Central memory CD4-positive, alpha-beta T cell (primary cell): Measurements from ENCODE around the gene TREML2.

ENCODE experiments used
- DNase-seq: peaks from one replicate; pipeline ENCODE4 v3.0.0; 2022

Gene TREML2

DNA sequence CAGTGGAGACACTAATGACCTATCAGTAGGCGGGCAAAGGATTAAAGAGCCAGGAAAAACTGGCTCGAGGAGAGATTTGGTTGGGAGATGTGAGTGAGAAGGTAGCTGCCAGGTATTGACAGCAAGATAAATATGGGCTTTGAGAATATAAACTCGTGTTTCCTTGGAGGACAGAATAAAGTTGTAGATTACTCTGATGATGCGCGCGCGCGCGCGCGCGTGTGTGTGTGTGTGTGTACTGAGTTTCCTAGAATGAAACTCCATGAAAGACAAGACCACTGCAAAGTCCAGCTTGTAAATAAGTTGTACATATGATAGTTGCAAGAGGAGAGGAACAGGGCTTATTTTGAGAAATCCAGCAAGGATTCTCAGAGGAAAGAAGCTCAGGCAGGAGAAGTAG lies 24.8 kb downstream of the TREML2 start:
- no peak for DNase-seq

DNA sequence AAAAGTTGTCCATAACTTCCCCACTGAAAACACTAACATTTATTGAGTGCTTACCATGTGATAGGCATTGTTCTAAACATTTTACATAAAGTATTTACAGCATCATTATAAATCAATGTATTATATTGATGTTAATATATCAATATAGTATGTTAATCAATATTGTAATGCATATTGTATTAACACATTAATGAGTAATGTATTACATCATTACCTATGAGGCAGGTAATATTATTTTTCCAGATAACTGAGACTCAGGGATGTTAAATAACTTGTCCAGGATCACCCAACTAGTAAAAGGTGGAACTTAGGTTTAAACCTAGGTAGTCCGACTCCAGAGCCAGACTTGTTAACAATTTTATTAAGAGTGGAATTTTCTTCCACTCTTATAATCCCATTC lies 25.9 kb downstream of the TREML2 start:
- no peak for DNase-seq

DNA sequence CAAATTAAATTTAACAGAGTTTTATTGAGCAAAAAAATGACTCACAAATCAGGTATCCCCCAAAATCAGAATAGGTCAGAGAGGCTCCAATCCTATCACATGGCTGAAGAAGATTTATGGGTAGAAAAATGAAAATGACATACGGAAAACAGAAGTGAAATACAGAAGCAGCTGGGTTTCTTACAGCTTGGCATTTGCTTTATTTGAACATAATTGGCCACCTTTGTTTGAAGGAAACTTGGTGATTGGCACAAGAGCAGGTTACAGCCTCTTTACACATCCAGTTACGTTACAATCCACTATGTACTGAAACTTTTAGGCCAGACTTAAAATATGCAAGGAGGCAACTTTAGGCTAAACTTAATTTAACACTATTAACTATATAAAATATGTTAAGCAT lies 26.3 kb downstream of the TREML2 start:
- no peak for DNase-seq

DNA sequence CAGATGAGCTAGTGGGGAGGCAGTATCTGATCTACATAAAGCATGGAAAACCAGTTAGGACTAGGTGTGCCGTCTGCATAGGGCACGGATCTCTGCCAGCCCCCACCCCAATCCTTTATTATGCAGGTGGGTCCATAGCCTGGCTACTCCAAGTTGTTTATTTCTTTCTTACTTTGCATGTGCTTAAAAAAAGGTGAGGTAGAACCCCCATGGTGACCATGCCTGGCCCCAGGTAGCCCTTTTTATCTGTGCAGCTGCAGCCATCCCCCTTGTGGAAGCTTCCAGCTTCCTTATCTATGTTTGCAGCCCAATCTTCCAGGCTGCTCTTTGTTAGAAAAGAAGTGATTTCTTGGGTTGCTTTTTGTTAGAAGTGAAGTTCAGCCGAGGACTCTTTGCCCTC lies 29.0 kb downstream of the TREML2 start:
- no peak for DNase-seq

DNA sequence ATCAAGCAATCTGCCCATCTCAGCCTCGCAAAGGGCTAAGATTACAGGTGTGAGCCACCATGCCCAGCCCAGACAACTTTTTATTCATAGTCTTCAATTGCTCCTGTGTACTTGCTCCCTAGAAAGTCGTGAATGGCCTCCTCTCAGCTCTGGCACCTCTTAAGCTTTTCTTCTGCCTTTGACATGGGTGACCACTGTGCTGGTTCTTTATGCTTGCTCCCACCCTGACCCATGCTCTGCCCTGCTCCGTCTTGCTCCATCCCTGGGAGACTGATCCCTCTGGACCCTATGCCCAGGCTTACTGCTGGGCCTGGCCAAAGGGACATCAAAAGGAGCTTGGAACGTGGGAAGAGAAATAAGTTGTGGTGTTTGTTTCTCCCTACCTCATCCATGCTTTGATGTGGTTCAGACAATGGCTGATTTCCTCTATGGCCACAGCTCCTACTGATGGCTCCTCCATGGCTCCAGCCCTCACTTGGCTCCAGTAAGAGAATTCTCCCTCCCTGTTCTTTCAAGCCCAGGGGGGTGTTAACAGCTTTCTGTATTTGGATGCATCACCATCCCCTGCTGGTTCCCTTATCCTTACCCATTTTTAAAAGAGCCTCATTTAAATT lies 30.3 kb downstream of the TREML2 start:
- no peak for DNase-seq

DNA sequence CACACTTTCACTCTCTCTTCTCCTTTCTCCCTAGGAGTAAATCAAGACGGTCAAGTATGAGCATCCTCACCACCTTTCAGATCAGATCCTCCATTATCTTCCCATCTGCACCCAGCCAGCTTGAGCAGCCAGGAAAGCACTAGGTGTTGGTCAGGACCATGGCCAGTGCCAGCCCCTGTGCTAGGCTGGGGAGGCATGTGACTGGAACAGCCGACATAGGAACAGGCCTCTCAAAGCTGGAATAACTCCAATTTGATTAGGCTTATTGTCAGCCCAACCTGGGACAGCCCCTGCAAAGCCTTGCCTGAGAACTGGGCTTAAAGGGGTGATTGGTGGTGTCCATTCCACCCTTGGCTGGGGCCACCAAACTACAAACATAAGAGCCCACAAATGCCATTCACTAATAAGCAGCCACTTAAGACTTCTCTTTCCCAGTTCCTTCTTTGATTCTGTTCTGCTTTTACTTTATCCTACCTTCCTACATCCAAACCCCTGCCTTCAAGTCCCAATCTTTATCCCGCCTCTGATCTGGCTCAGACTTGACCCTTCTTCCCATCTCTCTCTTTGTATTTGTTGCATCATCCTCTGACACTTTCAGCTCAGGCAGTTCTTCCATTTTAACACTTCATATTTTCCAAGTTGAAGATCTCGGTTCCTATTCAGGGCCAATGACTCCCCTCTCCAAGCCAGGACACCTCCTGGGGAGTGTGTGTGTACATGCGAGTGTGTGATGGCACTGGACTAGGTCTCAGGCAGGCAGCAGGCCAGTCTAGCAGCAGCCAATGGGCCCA lies 33.6 kb downstream of the TREML2 start:
- no peak for DNase-seq

DNA sequence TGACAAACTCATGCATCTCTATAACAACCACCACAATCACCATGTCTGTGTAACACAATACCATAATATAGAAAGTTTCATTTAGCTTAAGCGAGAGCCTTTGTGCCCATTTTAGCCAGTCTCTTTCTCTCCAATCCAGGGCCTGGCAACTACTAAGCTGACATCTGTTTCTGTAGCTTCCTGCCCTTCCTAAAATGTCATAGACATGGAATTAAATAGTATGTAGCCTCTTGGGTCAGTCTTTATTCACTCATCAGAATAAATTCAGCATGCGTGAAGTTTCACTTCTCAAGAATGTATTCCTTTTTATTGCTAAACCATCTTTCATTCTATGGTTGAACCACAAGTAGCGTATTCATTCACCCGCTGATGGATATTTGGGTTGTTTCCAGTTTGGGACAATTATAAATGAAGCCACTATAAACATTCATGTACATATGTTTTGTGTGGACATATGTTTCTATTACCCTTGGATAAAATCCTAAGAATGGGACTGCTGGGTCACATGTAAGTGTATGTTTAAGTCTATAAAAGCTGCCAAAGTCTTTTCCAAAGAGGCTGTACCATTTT lies 36.3 kb downstream of the TREML2 start:
- DNase-seq = no peak

DNA sequence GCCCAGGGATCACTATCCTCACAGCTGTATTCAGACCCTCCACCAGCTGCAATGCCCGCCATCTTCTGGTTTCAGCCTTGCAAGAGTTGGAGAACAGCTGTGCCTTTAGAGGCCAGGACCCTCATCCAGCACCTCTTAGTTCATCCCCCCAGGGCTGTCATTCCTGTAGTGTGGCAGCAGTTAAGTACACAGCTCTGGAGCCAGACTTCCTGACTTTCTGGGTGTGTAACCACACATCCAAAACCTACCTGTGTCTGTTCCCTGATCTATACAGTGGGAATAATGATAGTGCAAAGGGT lies 37.6 kb downstream of the TREML2 start:
- DNase-seq = no peak

DNA sequence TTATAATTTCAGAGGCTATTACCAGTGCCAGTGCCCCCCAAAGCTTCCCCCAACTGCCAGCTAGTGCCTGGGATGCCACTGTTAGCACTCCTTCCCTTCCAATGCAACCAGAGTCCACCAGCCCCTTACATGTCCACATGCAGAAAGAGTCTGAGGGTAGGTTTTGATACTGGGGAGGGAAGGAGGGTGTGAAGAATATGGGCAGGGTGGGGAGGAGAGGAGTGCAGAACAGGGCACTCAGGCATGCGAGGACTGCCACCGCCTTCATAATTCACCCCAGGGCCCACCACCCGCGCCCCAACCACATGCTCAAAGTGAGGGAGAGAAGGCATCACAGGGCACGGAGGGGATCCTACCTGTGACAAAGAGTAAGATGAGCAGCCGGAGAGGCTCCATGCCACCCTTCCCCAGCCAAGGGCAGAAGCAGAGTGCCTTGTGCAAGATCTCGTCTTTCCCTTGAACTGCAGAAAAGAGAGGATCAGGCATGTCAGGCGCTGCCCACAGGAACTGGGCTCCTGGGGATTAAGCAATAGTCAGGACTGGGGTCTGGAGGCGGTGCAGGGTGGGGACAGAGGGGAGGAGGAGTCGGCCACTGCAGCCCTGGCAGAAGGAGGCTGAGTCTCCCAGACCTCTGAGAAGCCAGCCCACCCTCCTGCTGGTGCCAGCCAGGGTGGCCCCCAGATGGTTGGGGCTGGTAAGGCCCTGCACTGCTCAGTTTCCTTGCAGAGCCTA lies 38.1 kb downstream of the TREML2 start, which contains the start of gene TREM2:
TREM2 (minus strand) TSS at position 430 of the 732 bp plus-strand sequence; CDS start at position 396, 34 bp downstream.
- no peak for DNase-seq

DNA sequence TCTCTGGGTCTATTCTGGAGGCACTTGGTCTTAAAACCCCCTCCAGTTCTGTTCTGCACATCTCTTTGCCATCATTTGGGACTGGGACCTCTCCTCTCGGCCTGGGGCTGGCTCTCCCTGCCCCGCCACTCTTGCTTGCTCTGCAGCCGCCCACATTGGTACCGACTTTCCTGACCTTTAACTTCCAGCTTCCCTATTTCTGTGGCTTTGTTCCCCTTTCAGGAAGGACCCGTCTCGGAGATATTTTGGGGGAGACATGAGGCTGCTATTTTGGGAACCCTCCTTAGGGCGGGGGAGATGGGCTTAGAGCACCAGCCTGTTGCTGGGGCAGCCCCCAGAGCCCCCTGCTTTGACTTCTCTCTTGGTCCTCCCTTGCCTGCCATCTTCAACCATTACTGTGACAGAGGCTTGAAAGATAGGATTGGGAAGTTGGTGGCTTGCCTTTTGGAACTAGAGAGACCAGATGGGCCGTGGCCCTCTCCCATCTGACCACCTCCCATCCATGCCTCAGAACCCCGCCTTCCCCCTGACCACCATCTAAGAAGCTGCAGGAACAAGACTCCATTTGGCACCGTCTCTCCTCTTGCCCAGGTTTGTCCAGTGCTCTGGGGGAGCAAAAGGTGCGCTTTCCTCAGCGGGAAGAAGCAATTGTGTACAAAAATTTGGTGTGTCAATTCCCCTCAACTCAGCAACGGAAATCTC lies 38.9 kb downstream of the TREML2 start:
- no peak for DNase-seq

DNA sequence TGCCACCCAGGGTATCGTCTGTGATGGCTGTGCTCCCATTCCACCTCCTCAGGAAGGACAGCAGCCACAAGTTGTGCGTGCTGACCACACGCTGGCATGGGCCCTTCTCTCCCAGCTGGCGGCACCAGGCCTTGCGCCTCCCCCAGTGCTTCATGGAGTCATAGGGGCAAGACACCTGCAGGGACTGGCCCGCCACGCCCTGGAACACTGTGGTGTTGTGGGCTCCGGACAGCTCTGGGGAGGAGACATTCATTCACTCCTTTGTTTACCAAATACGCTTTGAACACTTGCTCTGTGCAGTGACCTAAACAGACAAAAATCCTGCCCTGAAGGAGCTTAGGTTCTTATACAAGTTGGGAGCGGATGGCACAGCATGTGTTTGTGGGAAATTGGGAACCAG lies 39.6 kb downstream of the TREML2 start:
- DNase-seq = no peak

DNA sequence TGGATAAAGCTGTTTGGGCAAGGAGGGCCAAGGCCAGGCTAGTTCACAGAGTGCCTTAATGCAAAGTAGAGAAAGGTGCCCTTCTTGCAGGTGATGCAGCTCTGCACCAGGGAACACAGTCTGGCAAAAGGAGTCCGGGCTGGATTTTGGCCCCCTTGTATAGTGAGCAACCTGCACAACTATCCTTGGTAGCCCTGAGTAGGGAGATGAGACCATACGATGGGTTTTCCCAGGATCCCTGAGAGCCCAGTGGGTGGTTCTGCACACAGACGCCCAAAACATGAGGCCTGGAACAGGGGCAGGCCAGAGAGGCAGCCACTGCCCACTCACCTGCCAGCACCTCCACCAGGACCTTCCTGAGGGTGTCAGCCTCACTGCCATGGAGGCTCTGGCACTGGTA lies 40.0 kb downstream of the TREML2 start:
- DNase-seq = no peak

DNA sequence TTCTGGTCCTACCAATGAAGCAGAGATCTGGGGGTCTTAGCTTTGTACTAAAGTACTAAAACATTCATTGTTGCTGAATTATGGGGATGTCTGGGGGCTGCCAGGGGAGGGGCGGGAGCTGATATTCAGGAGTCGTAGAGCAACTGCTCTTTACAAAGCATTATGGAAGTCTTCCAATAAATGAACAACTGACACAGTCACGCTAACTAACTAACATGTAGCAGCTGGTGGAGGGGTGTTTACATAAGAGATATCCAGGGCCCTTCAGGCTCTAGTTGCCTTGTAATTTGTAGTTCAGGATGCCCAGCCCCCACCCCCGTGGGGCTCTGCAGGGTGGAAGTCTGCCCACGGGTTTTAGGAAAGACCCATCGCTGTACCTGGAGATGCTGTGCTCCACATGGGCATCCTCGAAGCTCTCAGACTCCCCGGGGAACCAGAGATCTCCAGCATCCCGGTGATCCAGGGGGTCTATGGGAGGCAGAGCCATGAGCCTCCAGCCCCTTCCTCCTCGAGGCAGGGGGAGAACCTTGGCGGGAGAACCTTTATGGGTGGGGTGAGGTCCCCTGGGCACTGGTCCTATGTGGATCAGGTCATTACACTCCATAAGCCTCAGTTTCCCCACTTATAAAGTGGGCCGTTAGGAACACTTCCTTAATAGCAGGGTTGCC lies 41.4 kb downstream of the TREML2 start:
- DNase-seq = no peak

DNA sequence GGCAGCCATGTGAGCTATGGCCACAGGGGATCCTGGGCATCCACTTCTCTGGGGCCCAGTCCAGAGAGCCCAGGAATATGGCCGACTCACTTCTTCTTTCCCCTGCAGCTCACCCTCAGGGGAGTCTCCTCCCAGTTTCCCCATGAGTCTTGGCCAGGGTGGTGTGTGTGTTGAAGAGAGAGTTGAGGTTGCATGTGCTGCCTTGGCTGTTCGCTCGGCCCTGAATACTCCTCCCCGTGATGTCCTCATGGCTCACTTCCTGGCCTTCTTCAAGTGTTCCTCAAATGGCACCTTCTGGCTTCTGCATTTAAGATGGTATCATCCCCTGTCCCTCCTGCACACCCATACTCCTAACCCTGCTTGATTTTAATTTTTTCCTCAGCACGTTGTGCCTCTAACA lies 43.6 kb downstream of the TREML2 start:
- DNase-seq = no peak

DNA sequence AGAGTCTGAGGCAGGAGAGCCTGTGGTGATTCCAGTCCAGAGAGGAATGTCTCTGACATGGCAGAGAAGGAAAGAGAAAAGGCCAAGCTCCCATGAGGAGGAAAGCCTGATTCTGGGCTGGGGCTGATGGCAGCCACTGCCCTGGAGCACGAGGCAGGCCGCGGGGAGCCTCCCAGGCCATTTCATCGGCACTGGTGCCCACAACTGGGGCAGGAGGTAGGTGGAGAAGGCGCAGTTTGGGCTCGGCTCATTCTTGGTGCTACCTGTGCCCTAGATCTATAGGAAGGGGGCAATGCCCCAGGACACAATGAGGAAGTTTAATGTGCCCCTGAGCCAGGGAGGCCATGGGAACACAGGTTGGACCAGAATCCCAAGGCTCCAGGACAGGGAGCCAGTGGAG lies 44.2 kb downstream of the TREML2 start:
- DNase-seq = no peak

DNA sequence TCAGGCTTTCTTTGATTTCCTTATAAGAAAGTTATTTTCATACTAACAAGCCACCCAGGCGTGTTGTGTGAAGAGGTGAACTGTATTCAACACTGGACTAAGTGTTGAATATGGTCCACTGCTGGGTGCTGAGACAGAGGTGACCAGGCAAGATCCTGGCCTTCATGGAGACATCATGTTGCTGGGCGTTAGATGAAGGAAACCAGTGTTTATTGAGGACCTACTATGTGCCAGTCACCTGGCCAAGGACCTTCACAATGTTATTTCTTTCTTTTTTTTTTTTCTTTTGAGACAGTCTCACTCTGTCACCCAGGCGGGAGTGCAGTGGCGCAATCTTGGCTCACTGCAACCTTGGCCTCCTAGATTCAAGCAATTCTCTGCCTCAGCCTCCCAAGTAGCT lies 44.9 kb downstream of the TREML2 start:
- no peak for DNase-seq

DNA sequence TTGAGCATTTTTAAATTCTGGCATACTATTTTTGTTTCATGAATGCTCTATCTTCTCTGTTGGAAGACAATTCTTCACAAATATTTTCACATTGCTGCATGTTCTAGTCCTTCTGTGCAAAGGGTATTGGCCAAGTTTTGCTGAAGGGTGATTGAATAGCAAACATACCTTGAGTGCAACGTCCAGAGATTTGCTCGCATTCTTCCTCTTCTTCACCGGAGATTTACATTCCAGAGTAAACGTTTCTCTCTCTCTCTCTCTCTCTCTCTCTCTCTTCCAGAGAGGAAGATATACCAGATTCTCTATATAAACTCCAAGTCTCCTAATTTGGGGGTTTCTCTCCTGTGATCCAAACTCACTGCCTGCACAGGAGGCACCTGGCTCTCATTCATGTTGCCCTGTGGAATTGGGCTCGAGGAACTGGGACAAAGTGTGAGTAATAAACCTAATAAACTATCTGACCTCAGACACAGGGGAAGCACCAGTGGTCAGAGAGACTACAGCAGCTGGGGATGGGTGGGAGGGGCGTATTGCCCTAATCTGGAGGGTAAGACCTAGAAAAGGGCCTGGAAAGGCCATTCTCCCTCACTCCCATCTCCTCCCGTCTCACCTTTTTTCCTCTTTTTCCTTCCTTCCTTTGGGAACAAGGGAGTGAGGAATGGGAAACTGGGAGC lies 45.7 kb downstream of the TREML2 start:
- no peak for DNase-seq

DNA sequence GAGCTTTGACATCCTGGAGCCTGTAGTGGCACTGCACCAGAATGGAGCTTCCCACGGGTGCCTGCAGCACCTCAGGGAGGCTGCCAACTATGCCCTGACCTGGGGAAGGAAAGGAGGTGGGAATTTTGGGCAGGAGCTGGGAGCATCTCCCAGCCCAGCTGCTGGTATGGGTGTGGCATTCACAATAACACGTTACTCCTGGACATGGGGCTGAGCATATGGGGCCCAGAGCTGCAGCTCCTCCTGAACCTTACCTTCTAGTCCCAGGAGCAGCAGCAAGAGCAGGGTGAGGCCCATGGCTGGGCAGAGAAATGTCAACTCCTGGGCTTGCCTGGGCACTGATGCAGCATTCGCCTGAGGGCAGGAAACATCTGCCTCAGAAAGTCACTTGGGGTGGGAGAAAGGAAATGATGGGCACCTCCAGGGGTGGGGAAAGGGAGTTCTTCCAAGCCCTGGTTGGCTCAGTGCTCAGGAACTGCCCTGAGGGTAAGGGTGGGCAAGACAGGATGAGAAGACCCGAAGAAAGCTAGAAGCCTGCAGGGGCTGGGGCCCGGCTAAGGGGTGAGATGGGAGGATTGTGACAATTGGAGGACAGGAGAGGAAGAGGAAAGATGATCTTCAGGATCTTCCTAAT lies 46.8 kb downstream of the TREML2 start, which contains the start of gene TREML1:
TREML1 (minus strand) TSS at position 356 of the 634 bp plus-strand sequence; CDS start at position 297, 59 bp downstream.
- no peak for DNase-seq

DNA sequence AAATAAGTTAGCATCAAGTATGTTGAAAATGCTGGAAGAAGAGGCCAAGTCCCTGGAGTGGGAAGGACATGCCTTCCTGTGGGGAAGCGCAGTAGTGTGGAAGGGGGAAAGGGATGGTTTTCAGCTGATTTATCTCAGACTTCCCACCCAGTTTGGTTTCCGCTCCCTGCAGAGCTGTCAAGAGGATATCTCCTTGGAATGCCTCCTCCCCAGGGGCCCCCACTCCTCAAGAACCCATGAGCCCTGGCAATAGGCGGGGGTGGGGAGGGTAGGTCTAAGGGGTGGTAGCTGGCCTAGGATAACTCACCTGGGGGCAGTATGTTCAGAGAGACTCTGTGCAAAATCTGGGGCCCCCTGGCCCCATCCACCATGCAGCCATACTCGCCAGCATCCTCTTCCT lies 47.5 kb downstream of the TREML2 start:
- DNase-seq = no peak

DNA sequence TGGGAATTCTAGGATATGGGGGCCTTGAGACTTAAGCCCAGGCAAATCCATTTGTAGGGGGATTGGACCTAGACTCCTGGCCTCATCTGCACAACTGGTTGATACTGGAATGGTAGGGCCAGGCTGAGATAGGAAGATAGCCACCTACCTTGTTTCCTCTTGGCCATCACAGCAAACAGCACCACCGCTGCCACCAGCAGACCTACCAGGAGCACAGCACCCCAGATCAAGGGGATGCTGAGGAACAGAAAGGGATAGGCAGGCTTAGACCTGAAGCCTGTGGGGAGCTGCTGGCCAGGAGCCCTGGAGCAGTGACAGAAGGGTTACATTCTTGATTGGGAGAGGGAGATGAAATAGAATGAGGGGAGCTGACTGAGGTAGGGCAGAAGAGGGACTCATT lies 50.3 kb downstream of the TREML2 start:
- no peak for DNase-seq

DNA sequence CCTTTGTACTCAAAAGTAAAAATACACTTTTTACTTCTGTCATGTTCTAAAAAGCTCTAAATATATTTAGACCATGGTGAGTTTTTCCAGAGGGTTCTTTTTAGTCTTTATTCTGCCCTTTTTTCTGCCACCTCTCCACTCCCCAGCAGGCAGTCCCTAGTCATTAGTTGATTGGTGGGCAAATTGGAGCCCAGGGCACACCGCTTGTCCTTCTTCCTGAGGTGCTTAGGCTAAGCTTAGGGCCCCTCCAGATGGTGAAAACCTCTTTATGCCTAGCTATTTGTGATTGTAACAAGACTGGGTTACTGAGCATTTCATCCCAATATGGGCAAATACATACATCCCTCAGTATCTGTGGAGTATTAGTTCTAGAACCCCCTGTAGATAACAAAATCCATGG lies 53.0 kb downstream of the TREML2 start:
- DNase-seq = no peak
